Body of pancreas (tissue), 4 donors: Measurements from ENCODE around the gene PATE4. TPM values are rescaled to one million over a fixed set of nuclear protein-coding genes. Genes with fewer than 3 reads are reported as not detected.

Experiments
- ATAC-seq: fragments of 150-250 bp; one replicate; pipeline ENCODE4 v1.9.1; 2016
- DNase-seq, 4 donors: peaks; one replicate each; pipeline ENCODE4 v3.0.0-alpha.2; 2019
- H3K27ac ChIP-seq, 4 donors: fragments of 200-600 bp; sonication (generic); 1 replicate in 3 of 4; 2 replicates in 1 of 4; pipeline versions ENCODE4 v1.5.1 to v1.6.1; 2016 to 2019; ENCODE audit warnings: mild to moderate bottlenecking in 1 of 4, mixed read lengths in 1 of 4, moderate library complexity in 1 of 4
- H3K27me3 ChIP-seq, 2 donors: fragments of 200-600 bp; sonication (generic); one replicate each; pipeline ENCODE4 v1.6.0; 2016; ENCODE audit warnings: mild to moderate bottlenecking in 1 of 2
- H3K36me3 ChIP-seq, 2 donors: fragments of 200-600 bp; sonication (generic); replicated peaks in 1 of 2; 2 replicates each; pipeline ENCODE4 v1.5.1; 2016; ENCODE audit warnings: low read depth in 2 of 2; ENCODE audit not compliant: insufficient read depth in 1 of 2
- H3K4me1 ChIP-seq: fragments of 200-600 bp; sonication (generic); one replicate; pipeline ENCODE4 v1.6.0; 2016
- H3K4me3 ChIP-seq, 2 donors: fragments of 200-600 bp; sonication (generic); 1 replicate in 1 of 2; 2 replicates in 1 of 2; pipeline ENCODE4 v1.5.1; 2016 to 2019
- H3K9me3 ChIP-seq, 3 donors: fragments of 200-600 bp; sonication (generic); 1 replicate in 2 of 3; 2 replicates in 1 of 3; pipeline ENCODE4 v1.5.1; 2016
- CTCF ChIP-seq, 7 experiments: fragments of 450-650 bp in 4 of 7; fragments of 200-600 bp in 3 of 7; sonication (generic) in 3 of 7; IDR thresholded peaks; one replicate each; pipeline ENCODE4 v1.5.1; 2016 to 2019; ENCODE audit warnings: antibody characterized with exemption in 7 of 7
- POLR2A ChIP-seq, 3 donors: fragments of 450-650 bp; IDR thresholded peaks; one replicate each; pipeline ENCODE4 v1.6.1; 2016; ENCODE audit warnings: antibody characterized with exemption in 3 of 3, mild to moderate bottlenecking in 2 of 3
- WGBS, 2 donors: methylation state at CpG; one replicate each; pipeline ENCODE4 v1.1.5; 2017; 5-methylcytosine and 5-hydroxymethylcytosine counted together
- intact Hi-C: fragments of 100-400 bp; cut with DNase I; formaldehyde crosslinking; loops from one replicate; pipeline ENCODE4 v1.15.1; 2023
- total RNA-seq, 2 donors: library from RNA; depleted of rRNA; stranded (reverse); fragments of >200 nt; gene quantifications; one replicate each; pipeline ENCODE4 v1.1.0, GENCODE V29; 2016

Gene PATE4, protein sequence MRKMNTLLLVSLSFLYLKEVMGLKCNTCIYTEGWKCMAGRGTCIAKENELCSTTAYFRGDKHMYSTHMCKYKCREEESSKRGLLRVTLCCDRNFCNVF
- total RNA-seq, result not detected

GRCh38 chr11:125833016-125833415 lies at the start of gene PATE4:
Gene PATE4, plus strand, starts transcription at chr11:125833316. Its CDS starts 44 bp downstream, at chr11:125833360.
- ATAC-seq (no peak), DNase-seq (no peak)
- H3K9me3 ChIP-seq, result no peaks in the 10 kb centered on the region
- no peaks in the 10 kb centered on the region for H3K4me1 ChIP-seq
- WGBS, 2 donors, result 24 to 28% methylated on average over 3 of the region's 3 CpGs
- no peak within 1 kb of the TSS for H3K27ac ChIP-seq
- TF ChIP-seq POLR2A (IDR thresholded peaks at IDR 0.05) (no peak), CTCF (IDR thresholded peaks at IDR 0.05) (no peak)
- no peaks in the 10 kb centered on the region for H3K36me3 ChIP-seq
- intact Hi-C loops, result no loop called here
- H3K27me3 ChIP-seq, result no peaks in the 10 kb centered on the region
- no peak within 1 kb of the TSS for H3K4me3 ChIP-seq

DNA sequence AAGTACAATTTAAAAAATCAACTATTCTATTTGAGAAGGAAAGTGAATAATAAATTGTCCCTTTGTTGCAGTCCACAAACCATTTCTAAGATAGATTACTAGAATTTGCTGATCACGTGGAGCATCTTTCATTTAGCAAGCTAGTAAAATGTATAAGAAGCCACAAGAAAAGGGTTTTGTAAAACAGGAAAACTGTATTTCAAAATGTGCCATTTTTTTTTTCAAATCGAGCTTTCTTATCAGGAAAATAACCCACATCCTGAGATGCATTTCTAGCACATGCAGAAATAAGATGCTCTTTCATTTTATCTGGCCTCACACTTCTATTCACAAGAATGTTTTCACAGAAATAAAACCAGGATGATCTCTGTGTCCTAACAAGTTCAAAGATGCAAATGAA lies 48.4 kb upstream of the PATE4 start:
- Histone ChIP-seq H3K27ac (no peak overlapping the region), H3K9me3 (no peaks in the 10 kb centered on the region), H3K4me1 (no peaks in the 10 kb centered on the region), H3K27me3 (no peaks in the 10 kb centered on the region), H3K36me3 (no peaks in the 10 kb centered on the region), H3K4me3 (no peak overlapping the region)
- ATAC-seq, result no peak
- TF ChIP-seq POLR2A (IDR thresholded peaks at IDR 0.05) (no peak), CTCF (IDR thresholded peaks at IDR 0.05) (no peak)
- 37 to 53% methylated on average over 2 of the region's 2 CpGs for WGBS, 2 donors
- no peak for DNase-seq
- intact Hi-C loops, result no loop called here

DNA sequence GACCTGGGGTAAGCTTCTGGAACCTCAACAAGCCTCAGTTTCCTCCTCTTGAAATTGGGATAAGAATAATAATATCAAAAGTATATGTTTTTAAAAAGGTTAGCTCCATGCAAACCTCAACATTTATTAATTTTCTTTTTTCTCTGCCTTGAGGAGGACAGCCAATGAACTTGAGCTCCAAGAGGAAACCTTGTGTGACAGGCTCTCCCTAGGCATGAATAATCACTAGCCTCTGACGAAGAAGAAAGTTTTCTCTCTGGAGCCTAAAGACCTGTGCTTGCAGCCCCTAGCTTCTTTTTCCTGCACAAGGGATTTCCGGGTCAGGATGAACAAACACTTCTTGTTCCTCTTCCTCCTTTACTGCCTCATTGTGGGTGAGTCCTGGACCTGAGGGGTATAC lies 45.3 kb upstream of the PATE4 start, which contains the start of gene PATE3:
Gene PATE3 (plus strand): TSS at position 301 of the 400 bp plus-strand sequence. CDS start 25 bp downstream, at position 326.
- intact Hi-C loops, result no loop called here
- Histone ChIP-seq H3K9me3 (no peaks in the 10 kb centered on the region), H3K27me3 (no peaks in the 10 kb centered on the region), H3K27ac (no peak within 1 kb of the TSS), H3K4me3 (no peak within 1 kb of the TSS), H3K36me3 (no peaks in the 10 kb centered on the region), H3K4me1 (no peaks in the 10 kb centered on the region)
- no peak for DNase-seq
- WGBS, 2 donors, result 36 to 40% methylated on average over 2 of the region's 2 CpGs
- no peak for ATAC-seq
- TF ChIP-seq CTCF (IDR thresholded peaks at IDR 0.05) (no peak), POLR2A (IDR thresholded peaks at IDR 0.05) (no peak)

DNA sequence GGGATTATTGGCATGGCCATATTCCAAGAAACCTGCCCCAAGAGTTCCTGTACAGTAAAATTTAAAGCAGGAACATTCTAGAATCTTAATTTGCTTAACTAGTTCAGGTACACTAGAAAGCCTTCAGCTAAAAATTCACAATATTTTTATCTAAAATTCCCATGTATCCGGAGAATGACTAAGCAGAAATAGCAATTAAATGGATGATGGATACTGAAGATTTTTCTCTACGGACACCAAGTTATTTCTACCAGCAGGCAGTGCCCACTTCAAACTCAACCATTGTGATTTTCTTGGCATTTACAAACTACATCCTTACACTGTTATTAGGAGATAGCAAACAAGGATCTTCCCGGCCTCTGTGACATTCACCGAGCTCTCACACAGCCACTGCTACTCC lies 42.3 kb upstream of the PATE4 start:
- intact Hi-C loops, result no loop called here
- Histone ChIP-seq H3K4me3 (no peak overlapping the region), H3K9me3 (no peaks in the 10 kb centered on the region), H3K27me3 (no peaks in the 10 kb centered on the region), H3K4me1 (no peaks in the 10 kb centered on the region), H3K36me3 (no peaks in the 10 kb centered on the region), H3K27ac (no peak overlapping the region)
- TF ChIP-seq CTCF (IDR thresholded peaks at IDR 0.05) (no peak), POLR2A (IDR thresholded peaks at IDR 0.05) (no peak)
- no peak for ATAC-seq
- no peak for DNase-seq
- WGBS, 2 donors, result 79 to 89% methylated on average over 4 of the region's 4 CpGs

GRCh38 chr11:125797641-125798040 lies 35.5 kb upstream of the PATE4 start:
- H3K27me3 ChIP-seq, result no peaks in the 10 kb centered on the region
- H3K36me3 ChIP-seq, result no peaks in the 10 kb centered on the region
- ATAC-seq, result no peak
- H3K4me1 ChIP-seq, result no peaks in the 10 kb centered on the region
- DNase-seq, result no peak
- no peak for TF ChIP-seq POLR2A (IDR thresholded peaks at IDR 0.05)
- no peak for TF ChIP-seq CTCF (IDR thresholded peaks at IDR 0.05)
- 30 to 34% methylated on average over 4 of the region's 4 CpGs for WGBS, 2 donors
- intact Hi-C loops, result no loop called here
- H3K9me3 ChIP-seq, result peaks cover 0 to 7% (median 0%) of the 10 kb centered on the region in 3 donors
- H3K27ac ChIP-seq, result no peak overlapping the region
- no peak overlapping the region for H3K4me3 ChIP-seq
